A673 (cell line): ENCODE results near the gene P3R3URF.

Source experiments
- CTCF ChIP-seq: fragments of 300-800, 200-600 bp; sonication (generic); conservative IDR thresholded peaks from 2 replicates; pipeline ENCODE4 v1.5.1; 2017; ENCODE audit warnings: low read depth, mild to moderate bottlenecking, antibody characterized with exemption, low read length, moderate library complexity, mixed read lengths
- EZH2 ChIP-seq: fragments of 200-600 bp; sonication (generic); IDR thresholded peaks from 2 replicates; pipeline ENCODE4 v1.6.1; 2017; ENCODE audit warnings: borderline replicate concordance, low read depth, mild to moderate bottlenecking, mixed read lengths, antibody characterized with exemption, low read length; ENCODE audit not compliant: poor library complexity, severe bottlenecking

- no peak for TF ChIP-seq CTCF
- no peak for TF ChIP-seq EZH2
These were observed 24.3 kb downstream of the P3R3URF start for GRCh38 chr1:46152016-46152415.
